ENCODE measurements around the gene MXD3.
A peak's percentile ranks its signal among the peaks of the same experiment; 100 is the strongest.
"Not testable (repeated sequence)": the region's sequence is repeated elsewhere in the genome, so short reads cannot be mapped to it uniquely, and the experiment has no call there.

Gene MXD3

DNA sequence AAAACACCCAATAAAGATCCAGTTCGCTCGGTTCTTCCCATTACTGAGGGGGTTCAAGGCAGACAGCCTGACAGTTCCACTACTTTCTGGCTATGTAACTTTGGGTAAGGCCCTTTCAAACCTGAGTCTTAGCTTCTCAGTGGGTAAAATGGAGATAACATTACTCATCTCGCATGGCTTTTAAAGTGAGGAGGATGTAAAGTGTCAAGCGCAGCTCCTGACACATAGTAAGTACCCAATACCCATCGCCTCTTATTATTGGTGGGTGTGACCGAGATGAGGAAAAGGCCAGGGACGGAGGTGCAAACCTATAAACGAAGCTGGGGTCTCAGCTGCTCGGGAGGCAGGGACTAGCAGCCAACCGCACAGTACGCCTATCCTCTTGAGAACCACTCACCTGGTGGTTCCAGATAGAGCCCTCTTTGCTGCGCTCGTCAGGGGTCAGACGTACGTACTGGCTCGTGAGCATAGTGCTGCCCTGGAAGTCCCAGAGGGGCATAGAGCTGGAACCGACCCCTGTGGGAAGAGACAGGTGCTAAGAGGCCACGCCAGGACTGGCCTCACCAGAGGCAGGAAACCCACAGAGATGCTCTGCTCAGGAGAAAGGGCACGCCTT is 39.2 kb upstream of the MXD3 start:
- no peak for TF ChIP-seq SUZ12 (IDR thresholded peaks at IDR 0.05; ENCODE audit: extremely low read depth, insufficient read depth, insufficient read length)
- TF ChIP-seq ZNF274 (IDR thresholded peaks at IDR 0.05; ENCODE audit: low read depth, low read length) = no peak
- peaks cover 3% of the 10 kb centered on the region for H3K4me1 ChIP-seq (ENCODE audit: insufficient read depth, insufficient read length)
- no peak for DNase-seq (ENCODE audit: low read depth, low spot score)

DNA sequence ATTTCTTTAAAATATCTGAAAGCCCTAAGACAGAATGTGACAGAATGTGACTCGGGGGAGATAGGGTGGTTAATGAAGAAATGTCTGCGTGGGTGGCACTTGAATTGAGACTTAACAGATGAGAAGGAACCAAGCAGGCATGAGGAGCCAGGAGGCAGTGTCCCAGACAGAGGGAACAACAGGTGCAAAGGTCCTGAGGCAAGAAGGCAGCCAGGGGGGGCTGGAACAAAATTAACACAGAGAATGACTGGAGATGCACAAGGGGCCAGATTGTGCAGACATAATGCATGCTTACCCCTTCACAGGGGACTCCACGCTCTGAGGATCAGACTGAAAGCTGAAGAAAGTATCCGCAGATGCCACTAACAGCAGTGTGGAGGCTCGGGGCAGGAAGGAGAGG is 38.1 kb upstream of the MXD3 start:
- no peak for DNase-seq (ENCODE audit: low read depth, low spot score)
- H3K9me3 ChIP-seq (ENCODE audit: insufficient read depth, low read length) = no peaks in the 10 kb centered on the region
- H3K36me3 ChIP-seq (ENCODE audit: insufficient read depth, insufficient read length, low read length) = peaks cover 32% of the 10 kb centered on the region
- no peak overlapping the region for H3K9ac ChIP-seq (ENCODE audit: insufficient read length, low read depth)
- peaks cover 3% of the 10 kb centered on the region for H3K4me1 ChIP-seq (ENCODE audit: insufficient read depth, insufficient read length)
- H3K4me3 ChIP-seq (ENCODE audit: insufficient read length, low read depth) = no peak overlapping the region
- TF ChIP-seq ZNF274 (IDR thresholded peaks at IDR 0.05; ENCODE audit: low read depth, low read length) (no peak), SUZ12 (IDR thresholded peaks at IDR 0.05; ENCODE audit: extremely low read depth, insufficient read depth, insufficient read length) (no peak), YY1 (IDR thresholded peaks at IDR 0.05; ENCODE audit: insufficient read depth, insufficient read length) (no peak)
- peaks cover under 1% of the 10 kb centered on the region for H3K27me3 ChIP-seq (ENCODE audit: insufficient read depth, insufficient read length)

More for the DNA sequence above, 39.2 kb upstream of the MXD3 start:
- H3K27me3 ChIP-seq (ENCODE audit: insufficient read depth, insufficient read length) = peaks cover 3% of the 10 kb centered on the region
- H3K4me3 ChIP-seq (ENCODE audit: insufficient read length, low read depth) = peak overlapping the region; percentile 97
- H3K9ac ChIP-seq (ENCODE audit: insufficient read length, low read depth) = peak overlapping the region; percentile 97
- peaks cover 29% of the 10 kb centered on the region for H3K36me3 ChIP-seq (ENCODE audit: insufficient read depth, insufficient read length, low read length)
- H3K9me3 ChIP-seq (ENCODE audit: insufficient read depth, low read length) = peaks cover 6% of the 10 kb centered on the region; the same call in 1 of the 2 replicates

DNA sequence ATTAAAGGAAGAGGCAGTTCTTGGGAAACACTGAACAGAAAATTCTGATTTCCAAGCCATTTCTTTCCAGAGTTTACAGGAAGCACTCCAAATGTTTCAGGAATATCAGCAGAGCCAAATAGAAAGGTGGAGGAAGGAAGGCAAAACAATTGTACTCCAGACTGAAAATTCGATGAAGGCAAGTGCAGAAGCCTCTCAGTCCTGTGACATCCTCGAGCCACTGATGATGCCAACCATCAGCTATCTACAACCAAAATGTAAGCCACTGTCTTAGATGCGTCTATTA is 37.6 kb upstream of the MXD3 start:
- Histone ChIP-seq H3K9ac (ENCODE audit: insufficient read length, low read depth) (no peak overlapping the region), H3K27me3 (ENCODE audit: insufficient read depth, insufficient read length) (no peaks in the 10 kb centered on the region), H3K4me1 (ENCODE audit: insufficient read depth, insufficient read length) (peaks cover 3% of the 10 kb centered on the region), H3K36me3 (ENCODE audit: insufficient read depth, insufficient read length, low read length) (peaks cover 32% of the 10 kb centered on the region), H3K9me3 (ENCODE audit: insufficient read depth, low read length) (no peaks in the 10 kb centered on the region), H3K4me3 (ENCODE audit: insufficient read length, low read depth) (no peak overlapping the region)
- no peak for DNase-seq (ENCODE audit: low read depth, low spot score)
- TF ChIP-seq ZNF274 (IDR thresholded peaks at IDR 0.05; ENCODE audit: low read depth, low read length) = no peak
- TF ChIP-seq SUZ12 (IDR thresholded peaks at IDR 0.05; ENCODE audit: extremely low read depth, insufficient read depth, insufficient read length) = no peak
- no peak for TF ChIP-seq YY1 (IDR thresholded peaks at IDR 0.05; ENCODE audit: insufficient read depth, insufficient read length)

DNA sequence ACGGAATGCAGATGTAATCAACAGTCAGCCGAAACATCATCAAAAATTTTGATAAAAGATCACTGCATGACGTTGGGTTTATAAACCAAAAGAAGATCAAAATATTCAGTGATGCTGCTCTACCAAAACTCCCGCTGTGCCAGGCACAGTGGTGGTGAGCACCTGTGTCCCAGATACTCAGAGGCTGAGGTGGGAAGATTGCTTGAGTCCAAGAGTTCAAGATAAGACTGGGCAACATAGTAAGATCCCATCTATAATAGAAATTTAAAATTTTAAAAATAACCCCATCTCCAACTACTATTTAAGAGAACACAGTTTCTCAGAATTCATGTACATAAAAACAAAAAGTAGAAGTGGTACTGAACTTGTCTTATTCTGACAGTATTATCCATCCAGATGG is 36.0 kb upstream of the MXD3 start:
- Histone ChIP-seq H3K4me1 (ENCODE audit: insufficient read depth, insufficient read length) (peaks cover 3% of the 10 kb centered on the region), H3K9me3 (ENCODE audit: insufficient read depth, low read length) (no peaks in the 10 kb centered on the region), H3K4me3 (ENCODE audit: insufficient read length, low read depth) (no peak overlapping the region), H3K27me3 (ENCODE audit: insufficient read depth, insufficient read length) (no peaks in the 10 kb centered on the region), H3K9ac (ENCODE audit: insufficient read length, low read depth) (no peak overlapping the region), H3K36me3 (ENCODE audit: insufficient read depth, insufficient read length, low read length) (peaks cover 38% of the 10 kb centered on the region)
- DNase-seq (ENCODE audit: low read depth, low spot score) = no peak
- TF ChIP-seq YY1 (IDR thresholded peaks at IDR 0.05; ENCODE audit: insufficient read depth, insufficient read length) = no peak
- no peak for TF ChIP-seq SUZ12 (IDR thresholded peaks at IDR 0.05; ENCODE audit: extremely low read depth, insufficient read depth, insufficient read length)
- no peak for TF ChIP-seq ZNF274 (IDR thresholded peaks at IDR 0.05; ENCODE audit: low read depth, low read length)

DNA sequence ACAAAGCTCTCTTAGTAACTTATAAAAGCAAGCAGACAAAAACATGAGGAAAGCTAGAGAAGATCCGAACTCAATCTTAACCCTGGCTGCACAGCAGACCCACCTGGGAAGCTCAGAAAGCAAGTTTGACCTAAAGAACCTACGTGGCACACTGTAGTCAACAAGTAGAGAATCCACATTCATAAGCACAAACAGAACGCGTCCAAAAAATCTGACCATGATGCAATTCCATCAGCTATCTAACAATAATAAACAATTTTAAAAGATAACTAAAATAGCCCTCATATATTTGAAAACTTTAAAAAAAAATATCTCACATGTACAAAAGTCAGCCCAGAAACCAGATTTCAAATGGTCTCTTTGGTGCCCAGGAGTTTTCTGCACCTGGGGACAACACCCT is 35.1 kb upstream of the MXD3 start:
- DNase-seq (ENCODE audit: low read depth, low spot score) = no peak
- H3K9ac ChIP-seq (ENCODE audit: insufficient read length, low read depth) = no peak overlapping the region
- no peak overlapping the region for H3K4me3 ChIP-seq (ENCODE audit: insufficient read length, low read depth)
- no peaks in the 10 kb centered on the region for H3K9me3 ChIP-seq (ENCODE audit: insufficient read depth, low read length)
- peaks cover 44% of the 10 kb centered on the region for H3K36me3 ChIP-seq (ENCODE audit: insufficient read depth, insufficient read length, low read length)
- H3K4me1 ChIP-seq (ENCODE audit: insufficient read depth, insufficient read length) = peaks cover 3% of the 10 kb centered on the region
- H3K27me3 ChIP-seq (ENCODE audit: insufficient read depth, insufficient read length) = no peaks in the 10 kb centered on the region
- TF ChIP-seq YY1 (IDR thresholded peaks at IDR 0.05; ENCODE audit: insufficient read depth, insufficient read length) (no peak), SUZ12 (IDR thresholded peaks at IDR 0.05; ENCODE audit: extremely low read depth, insufficient read depth, insufficient read length) (no peak), ZNF274 (IDR thresholded peaks at IDR 0.05; ENCODE audit: low read depth, low read length) (no peak)

DNA sequence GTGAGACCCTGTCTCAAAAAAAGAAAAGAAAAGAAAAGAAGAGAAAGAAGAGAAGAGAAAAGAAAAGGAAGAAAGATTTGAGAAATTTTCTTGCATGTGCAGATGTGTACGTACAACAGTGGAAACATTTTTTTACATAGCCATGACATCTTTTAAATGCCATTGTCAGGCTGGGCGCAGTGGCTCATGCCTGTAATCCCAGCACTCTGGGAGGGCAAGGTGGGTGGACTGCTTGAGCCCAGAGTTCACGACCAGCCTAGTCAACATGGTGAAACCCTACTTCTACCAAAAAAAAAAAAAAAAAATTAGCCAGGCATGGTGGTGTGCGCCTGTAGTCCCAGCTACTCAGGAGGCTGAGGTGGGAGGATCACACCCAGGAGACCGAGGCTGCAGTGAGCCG is 33.2 kb upstream of the MXD3 start:
- no peaks in the 10 kb centered on the region for H3K4me1 ChIP-seq (ENCODE audit: insufficient read depth, insufficient read length)
- no peaks in the 10 kb centered on the region for H3K27me3 ChIP-seq (ENCODE audit: insufficient read depth, insufficient read length)
- peaks cover 45% of the 10 kb centered on the region for H3K36me3 ChIP-seq (ENCODE audit: insufficient read depth, insufficient read length, low read length)
- no peaks in the 10 kb centered on the region for H3K9me3 ChIP-seq (ENCODE audit: insufficient read depth, low read length)
- no peak for DNase-seq (ENCODE audit: low read depth, low spot score)
- no peak overlapping the region for H3K4me3 ChIP-seq (ENCODE audit: insufficient read length, low read depth)
- H3K9ac ChIP-seq (ENCODE audit: insufficient read length, low read depth) = no peak overlapping the region
- TF ChIP-seq YY1 (IDR thresholded peaks at IDR 0.05; ENCODE audit: insufficient read depth, insufficient read length) = no peak
- no peak for TF ChIP-seq SUZ12 (IDR thresholded peaks at IDR 0.05; ENCODE audit: extremely low read depth, insufficient read depth, insufficient read length)
- no peak for TF ChIP-seq ZNF274 (IDR thresholded peaks at IDR 0.05; ENCODE audit: low read depth, low read length)

DNA sequence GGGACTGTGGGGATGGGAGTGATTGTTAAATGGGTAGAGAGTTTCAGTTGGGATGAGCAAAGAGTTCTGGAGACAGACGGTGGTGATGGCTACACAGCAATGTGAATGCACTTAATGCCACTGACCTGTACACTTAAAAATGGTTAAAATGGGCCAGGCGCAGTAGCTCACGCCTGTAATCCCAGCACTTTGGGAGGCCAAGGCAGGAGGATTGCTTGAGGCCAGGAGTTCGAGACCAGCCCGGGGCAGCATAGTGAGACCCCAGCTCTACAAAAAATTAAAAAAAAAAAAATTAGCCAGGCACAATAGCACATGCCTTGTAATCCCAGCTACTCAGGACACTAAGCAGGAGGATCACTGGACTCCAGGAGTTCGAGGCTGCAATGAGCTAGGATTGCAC is 32.1 kb upstream of the MXD3 start:
- no peaks in the 10 kb centered on the region for H3K4me1 ChIP-seq (ENCODE audit: insufficient read depth, insufficient read length)
- no peaks in the 10 kb centered on the region for H3K27me3 ChIP-seq (ENCODE audit: insufficient read depth, insufficient read length)
- H3K4me3 ChIP-seq (ENCODE audit: insufficient read length, low read depth) = no peak overlapping the region
- TF ChIP-seq YY1 (IDR thresholded peaks at IDR 0.05; ENCODE audit: insufficient read depth, insufficient read length) = no peak
- no peak overlapping the region for H3K9ac ChIP-seq (ENCODE audit: insufficient read length, low read depth)
- no peaks in the 10 kb centered on the region for H3K9me3 ChIP-seq (ENCODE audit: insufficient read depth, low read length)
- H3K36me3 ChIP-seq (ENCODE audit: insufficient read depth, insufficient read length, low read length) = peaks cover 45% of the 10 kb centered on the region
- no peak for DNase-seq (ENCODE audit: low read depth, low spot score)

DNA sequence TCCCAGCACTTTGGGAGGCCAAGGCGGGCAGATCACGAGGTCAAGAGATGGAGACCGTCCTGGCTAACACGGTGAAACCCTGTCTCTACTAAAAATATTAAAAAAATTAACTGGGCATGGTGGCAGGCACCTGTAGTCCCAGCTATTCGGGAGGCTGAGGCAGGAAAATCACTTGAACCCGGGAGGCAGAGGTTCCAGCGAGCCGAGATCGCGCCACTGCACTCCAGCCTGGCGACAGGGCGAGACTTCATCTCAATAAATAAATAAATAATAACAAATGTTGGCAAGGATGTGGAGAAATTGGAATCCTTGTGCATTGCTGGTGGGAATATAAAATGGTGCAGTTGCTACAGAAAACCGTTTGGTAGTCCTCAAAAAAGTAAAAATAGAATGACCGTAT is 31.3 kb upstream of the MXD3 start:
- not testable (repeated sequence) for H3K4me1 ChIP-seq (ENCODE audit: insufficient read depth, insufficient read length); H3K4me3 ChIP-seq (ENCODE audit: insufficient read length, low read depth); H3K9me3 ChIP-seq (ENCODE audit: insufficient read depth, low read length); DNase-seq (ENCODE audit: low read depth, low spot score); H3K27me3 ChIP-seq (ENCODE audit: insufficient read depth, insufficient read length); H3K9ac ChIP-seq (ENCODE audit: insufficient read length, low read depth)
- H3K36me3 ChIP-seq (ENCODE audit: insufficient read depth, insufficient read length, low read length) = peaks cover 53% of the 10 kb centered on the region

Measured in NT2/D1 (cell line).